GM19239 (cell line): ENCODE data around the gene ZER1.
A peak's percentile ranks its signal among the peaks of the same experiment; 100 is the strongest.
"Not testable (repeated sequence)": the region's sequence is repeated elsewhere in the genome, so short reads cannot be mapped to it uniquely, and the experiment has no call there.

Experiments
- DNase-seq: peaks from one replicate; pipeline ENCODE4 v3.0.0; 2011; ENCODE audit warnings: low spot score; ENCODE audit not compliant: insufficient read length
- FAIRE-seq: peaks from 2 replicates; lab custom pipeline; 2011; peaks lifted over from hg19 to GRCh38; lab: Jason Lieb, UNC

The ZER1 gene

GRCh38 chr9:128771745-128772519 lies at the start of gene ZER1:
TSS of gene ZER1 (minus strand) at chr9:128771927. CDS start at chr9:128755565, 16,362 bp downstream.
- peak; percentile 98 for DNase-seq
- peak; percentile 45 for FAIRE-seq

- DNase-seq, result no peak
- FAIRE-seq, result no peak
These were observed 49.2 kb upstream of the ZER1 start for GRCh38 chr9:128820665-128821583.

- DNase-seq (no peak), FAIRE-seq (no peak)
These were observed 48.3 kb upstream of the ZER1 start for GRCh38 chr9:128819716-128820664.

GRCh38 chr9:128818839-128819715 lies 47.4 kb upstream of the ZER1 start:
- DNase-seq (peak; percentile 48), FAIRE-seq (no peak)

DNA sequence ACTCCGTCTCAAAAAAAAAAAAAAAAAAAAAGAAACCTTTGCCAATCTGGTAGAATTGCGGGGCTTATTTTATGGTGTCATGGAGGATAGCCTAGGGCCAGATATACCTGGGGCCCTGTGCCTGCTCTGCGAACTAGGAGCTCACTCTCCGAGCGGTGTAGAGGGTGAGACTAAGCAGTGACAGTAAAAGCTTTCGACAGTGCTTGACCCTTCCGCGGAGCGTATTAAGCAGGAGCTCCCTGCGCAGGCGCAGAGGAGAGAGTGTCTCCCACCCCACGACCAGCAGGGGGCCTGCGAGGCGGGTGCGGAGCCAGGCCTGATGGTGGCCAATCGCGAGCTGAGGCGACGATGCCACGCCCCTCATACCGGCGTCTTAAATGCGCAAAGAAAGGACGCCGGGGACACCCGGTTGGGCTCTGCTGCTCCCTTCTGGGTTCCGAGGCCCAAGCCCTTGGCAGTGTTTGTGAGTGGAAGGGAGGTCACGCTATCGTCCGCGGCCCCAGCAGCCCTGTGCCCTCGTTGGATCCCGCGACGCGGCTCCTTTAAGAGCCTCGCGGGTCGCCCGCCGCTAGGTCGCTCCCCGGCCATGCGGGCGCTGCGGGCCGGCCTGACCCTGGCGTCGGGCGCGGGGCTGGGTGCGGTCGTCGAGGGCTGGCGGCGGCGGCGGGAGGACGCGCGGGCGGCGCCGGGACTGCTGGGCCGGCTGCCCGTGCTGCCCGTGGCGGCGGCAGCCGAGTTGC lies 46.5 kb upstream of the ZER1 start, which contains the start of gene ENDOG:
Gene ENDOG (plus strand): TSS at position 402 of the 740 bp plus-strand sequence. CDS start 185 bp downstream, at position 587.
- DNase-seq (peak; percentile 100), FAIRE-seq (peak; percentile 99)

DNA sequence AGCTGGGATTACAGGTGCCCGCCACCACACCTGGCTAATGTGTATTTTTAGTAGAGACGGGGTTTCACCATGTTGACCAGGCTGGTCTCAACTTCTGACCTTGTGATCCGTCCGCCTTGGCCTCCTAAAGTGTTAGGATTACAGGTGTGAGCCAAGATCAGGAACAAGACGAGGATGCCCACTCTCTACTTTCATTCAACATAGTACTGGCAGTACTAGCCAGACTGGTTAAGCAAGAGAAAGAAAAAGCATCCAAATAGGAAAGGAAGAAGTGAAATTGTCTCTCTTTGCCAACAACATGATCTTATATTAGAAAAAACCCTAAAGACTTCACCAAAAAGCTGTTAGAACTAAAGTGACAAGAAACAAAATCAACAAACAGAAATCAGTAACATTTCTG lies 39.1 kb upstream of the ZER1 start:
- no peak for DNase-seq
- FAIRE-seq, result no peak

DNA sequence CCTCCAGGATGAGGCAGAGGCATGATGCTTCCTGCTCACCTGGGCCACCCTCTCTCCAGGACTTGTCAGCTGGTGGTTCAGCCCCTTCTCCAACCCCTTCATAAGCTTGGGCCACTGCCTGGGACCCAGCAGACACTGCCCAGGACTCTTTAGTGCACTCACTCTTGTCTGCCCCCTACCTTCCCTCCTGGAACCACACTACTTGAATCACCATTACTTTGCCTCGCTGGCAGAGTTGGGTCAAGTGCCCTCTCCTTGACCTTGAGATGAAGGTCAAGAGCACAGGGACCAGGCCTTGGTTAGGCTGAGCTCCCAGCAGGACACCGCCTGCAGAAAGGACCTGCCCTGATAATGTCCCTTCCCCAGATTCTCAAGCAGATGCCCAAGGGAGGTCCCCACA lies 38.1 kb upstream of the ZER1 start:
- DNase-seq (no peak), FAIRE-seq (no peak)

GRCh38 chr9:128809036-128809599 lies 37.4 kb upstream of the ZER1 start:
- no peak for FAIRE-seq

GRCh38 chr9:128808543-128808942 lies 36.8 kb upstream of the ZER1 start:
- FAIRE-seq, result no peak
- DNase-seq, result no peak

More at GRCh38 chr9:128809036-128809599, 37.4 kb upstream of the ZER1 start:
- DNase-seq, result no peak

GRCh38 chr9:128807827-128808226 lies 36.1 kb upstream of the ZER1 start:
- DNase-seq, result no peak
- no peak for FAIRE-seq

DNA sequence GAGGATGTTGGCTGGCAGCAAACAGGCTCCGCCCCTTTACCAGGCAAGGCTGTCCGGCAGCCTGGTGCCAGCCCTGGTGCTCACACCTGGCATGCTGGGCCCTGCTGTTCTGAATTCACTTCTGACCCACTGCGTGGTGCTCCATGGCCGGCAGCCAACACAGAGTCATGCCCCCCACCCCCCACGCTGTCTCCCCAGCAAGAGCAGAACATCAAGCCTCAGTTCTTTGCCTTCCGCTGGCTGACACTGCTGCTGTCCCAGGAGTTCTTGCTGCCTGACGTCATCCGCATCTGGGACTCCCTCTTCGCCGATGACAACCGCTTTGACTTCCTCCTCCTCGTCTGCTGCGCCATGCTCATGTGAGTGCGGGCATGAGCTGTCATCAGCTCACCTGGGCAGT lies 33.9 kb upstream of the ZER1 start:
- no peak for FAIRE-seq
- no peak for DNase-seq

GRCh38 chr9:128802482-128802881 lies 30.8 kb upstream of the ZER1 start:
- FAIRE-seq (no peak), DNase-seq (no peak)

DNA sequence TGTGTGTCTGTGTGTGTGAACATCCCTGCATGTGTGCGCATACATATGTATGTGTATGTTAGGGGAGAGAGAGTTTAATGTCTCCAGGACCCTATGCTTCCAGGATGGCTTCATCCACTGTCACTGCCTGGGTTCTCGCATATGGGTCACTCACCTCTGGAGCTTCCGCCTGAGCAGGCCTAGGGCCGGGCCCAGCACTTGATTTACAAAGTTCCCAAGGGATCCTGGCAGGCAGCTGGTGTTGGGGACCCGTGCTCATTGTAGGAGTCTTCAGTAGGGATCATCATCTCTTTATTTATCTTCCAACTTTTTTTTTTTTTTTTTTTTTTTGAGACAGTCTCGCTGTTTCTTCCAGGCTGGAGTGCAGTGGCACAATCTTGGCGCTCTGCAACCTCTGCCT lies 28.3 kb upstream of the ZER1 start:
- no peak for DNase-seq
- FAIRE-seq, result no peak

DNA sequence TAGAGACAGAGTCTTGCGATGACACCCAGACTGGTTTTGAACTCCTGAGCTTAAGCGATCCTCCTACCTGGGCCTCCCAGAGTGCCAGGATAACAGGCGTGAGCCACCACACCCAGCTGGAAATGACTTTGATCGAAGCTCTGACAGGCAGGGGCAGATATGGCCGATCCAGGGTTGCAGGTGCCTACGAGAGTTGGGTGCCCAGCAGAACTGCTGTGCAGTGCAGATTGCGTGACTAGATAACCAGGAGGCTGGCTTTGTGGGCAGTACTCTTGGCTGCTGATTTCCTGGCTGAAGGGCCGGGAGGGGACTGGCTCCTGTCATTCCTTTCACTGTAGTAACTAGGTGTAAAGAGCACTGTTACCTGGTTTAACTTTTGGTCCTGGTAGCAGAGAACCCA lies 27.2 kb upstream of the ZER1 start:
- FAIRE-seq, result no peak
- DNase-seq, result no peak

- FAIRE-seq, DNase-seq: not testable (repeated sequence)
These were observed 23.2 kb upstream of the ZER1 start for GRCh38 chr9:128794961-128795360.

DNA sequence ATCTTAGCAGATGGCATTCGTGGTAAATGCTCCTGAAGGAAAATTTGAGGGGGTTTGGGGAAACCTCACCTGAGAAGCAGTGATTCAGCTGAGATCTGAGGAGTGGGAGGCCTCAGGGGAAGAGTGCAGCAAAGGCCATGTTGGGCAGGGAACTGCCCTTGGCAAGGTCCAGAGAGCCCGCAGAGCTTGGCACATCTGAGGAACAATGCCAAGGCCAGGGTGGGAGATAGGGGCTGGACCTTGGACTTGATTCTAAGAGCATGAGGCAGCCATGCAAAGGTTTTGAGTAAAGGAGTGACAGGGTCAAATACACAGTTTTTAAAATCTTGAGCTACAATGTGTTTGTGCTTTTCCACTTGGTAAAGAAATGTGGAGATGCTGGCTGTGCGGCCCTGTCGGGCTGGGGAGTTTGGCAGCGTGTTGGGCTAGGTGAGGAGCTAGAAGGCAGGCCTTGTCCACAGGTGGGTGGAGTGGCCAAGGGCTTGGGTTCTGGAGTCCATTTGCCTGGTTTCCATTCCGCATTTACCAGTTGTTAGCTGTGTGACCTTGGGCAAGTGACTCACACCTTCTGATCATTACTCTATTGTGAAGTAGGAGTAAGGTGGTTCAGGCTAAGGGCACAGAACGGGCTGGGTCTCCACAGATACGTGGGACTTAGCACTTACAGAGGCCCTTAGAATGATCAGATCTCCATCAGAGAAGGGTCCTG lies 21.4 kb upstream of the ZER1 start:
- DNase-seq (no peak), FAIRE-seq (no peak)

DNA sequence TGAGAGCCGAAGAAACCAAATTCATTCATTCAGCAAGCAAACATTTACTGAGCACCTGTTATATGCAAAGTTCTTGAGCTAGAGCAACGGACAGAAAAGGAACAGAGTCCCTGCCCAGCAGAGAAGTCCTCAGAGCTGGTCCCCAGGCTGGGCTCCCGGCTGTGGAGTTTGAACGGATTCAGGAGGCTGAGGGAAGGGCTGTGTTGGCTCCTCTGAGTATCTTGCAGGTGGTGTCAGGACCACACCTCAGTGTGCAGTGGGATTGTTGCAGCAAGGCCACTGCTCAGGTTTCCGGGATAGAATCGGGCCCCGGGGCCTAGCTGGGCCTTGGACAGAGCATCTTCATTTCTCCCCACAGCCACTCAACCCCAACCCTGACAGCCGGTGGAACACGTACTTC lies 20.4 kb upstream of the ZER1 start:
- no peak for FAIRE-seq
- no peak for DNase-seq
